ENCODE measurements around the gene POLR1E. TPM values are rescaled to one million over a fixed set of nuclear protein-coding genes. Genes with fewer than 3 reads are reported as not detected.

POLR1E gene
- total and polyA plus RNA-seq, 9 of the 15 experiments (the other 6 are each of a cell fraction or from before 2014, with no cell fraction given) = 18.9 to 102 (median 74.4) TPM

DNA sequence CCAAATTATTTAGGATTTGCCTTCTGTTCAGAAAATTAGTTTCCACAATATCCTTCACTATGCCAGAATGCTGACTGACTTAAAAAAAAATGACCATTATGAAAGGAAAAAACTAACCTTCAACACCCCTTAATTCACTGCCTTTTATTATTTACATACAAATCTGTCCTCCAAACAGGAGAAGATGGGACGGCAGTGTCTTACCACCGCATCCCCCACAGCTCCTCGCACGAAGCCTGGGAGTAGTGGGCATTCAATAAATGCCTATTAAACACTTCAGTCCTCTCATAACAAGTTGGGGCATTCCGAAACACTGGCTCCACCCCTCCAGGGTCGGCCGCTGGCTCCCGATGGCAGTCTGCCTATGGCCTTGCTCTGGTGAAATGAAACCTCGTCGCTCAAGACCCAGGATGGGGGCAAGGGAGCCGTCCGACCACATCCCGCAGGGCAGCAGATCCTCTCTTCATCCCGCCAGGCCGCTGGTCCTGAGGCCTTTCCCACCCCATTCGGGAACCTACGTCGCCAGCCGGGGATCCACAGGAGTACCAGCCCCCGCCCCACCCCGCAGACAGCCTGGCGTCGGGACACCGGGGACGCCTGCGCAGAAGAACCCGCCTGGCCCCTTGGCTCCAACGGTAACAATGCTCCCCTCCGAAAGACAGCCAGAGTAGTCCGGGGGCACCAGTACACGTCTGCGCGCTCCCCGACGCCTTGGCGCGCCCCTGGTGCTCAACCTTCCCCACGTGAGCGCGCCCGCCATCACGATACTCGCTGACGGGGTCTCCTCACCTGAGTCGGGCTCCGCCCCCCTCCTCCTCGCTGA lies 21.1 kb upstream of the POLR1E start (continued):
- TF ChIP-seq, protein P1, sequence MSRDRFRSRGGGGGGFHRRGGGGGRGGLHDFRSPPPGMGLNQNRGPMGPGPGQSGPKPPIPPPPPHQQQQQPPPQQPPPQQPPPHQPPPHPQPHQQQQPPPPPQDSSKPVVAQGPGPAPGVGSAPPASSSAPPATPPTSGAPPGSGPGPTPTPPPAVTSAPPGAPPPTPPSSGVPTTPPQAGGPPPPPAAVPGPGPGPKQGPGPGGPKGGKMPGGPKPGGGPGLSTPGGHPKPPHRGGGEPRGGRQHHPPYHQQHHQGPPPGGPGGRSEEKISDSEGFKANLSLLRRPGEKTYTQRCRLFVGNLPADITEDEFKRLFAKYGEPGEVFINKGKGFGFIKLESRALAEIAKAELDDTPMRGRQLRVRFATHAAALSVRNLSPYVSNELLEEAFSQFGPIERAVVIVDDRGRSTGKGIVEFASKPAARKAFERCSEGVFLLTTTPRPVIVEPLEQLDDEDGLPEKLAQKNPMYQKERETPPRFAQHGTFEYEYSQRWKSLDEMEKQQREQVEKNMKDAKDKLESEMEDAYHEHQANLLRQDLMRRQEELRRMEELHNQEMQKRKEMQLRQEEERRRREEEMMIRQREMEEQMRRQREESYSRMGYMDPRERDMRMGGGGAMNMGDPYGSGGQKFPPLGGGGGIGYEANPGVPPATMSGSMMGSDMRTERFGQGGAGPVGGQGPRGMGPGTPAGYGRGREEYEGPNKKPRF (IDR thresholded peaks at IDR 0.05; ENCODE audit: low read depth, low read length) = no peak
- no peak for TF ChIP-seq ZNF696 (CRISPR knock-in tag; conservative IDR thresholded peaks at IDR 0.05)
- TF ChIP-seq, protein P2, sequence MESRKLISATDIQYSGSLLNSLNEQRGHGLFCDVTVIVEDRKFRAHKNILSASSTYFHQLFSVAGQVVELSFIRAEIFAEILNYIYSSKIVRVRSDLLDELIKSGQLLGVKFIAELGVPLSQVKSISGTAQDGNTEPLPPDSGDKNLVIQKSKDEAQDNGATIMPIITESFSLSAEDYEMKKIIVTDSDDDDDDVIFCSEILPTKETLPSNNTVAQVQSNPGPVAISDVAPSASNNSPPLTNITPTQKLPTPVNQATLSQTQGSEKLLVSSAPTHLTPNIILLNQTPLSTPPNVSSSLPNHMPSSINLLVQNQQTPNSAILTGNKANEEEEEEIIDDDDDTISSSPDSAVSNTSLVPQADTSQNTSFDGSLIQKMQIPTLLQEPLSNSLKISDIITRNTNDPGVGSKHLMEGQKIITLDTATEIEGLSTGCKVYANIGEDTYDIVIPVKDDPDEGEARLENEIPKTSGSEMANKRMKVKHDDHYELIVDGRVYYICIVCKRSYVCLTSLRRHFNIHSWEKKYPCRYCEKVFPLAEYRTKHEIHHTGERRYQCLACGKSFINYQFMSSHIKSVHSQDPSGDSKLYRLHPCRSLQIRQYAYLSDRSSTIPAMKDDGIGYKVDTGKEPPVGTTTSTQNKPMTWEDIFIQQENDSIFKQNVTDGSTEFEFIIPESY (CRISPR knock-in tag; IDR thresholded peaks at IDR 0.05) = no peak
- TF ChIP-seq, protein P3, sequence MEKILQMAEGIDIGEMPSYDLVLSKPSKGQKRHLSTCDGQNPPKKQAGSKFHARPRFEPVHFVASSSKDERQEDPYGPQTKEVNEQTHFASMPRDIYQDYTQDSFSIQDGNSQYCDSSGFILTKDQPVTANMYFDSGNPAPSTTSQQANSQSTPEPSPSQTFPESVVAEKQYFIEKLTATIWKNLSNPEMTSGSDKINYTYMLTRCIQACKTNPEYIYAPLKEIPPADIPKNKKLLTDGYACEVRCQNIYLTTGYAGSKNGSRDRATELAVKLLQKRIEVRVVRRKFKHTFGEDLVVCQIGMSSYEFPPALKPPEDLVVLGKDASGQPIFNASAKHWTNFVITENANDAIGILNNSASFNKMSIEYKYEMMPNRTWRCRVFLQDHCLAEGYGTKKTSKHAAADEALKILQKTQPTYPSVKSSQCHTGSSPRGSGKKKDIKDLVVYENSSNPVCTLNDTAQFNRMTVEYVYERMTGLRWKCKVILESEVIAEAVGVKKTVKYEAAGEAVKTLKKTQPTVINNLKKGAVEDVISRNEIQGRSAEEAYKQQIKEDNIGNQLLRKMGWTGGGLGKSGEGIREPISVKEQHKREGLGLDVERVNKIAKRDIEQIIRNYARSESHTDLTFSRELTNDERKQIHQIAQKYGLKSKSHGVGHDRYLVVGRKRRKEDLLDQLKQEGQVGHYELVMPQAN (IDR thresholded peaks at IDR 0.05; ENCODE audit: borderline replicate concordance) = peak; percentile 88
- no peak for TF ChIP-seq HCFC1 (IDR thresholded peaks at IDR 0.05; ENCODE audit: low read depth, low read length)
- TF ChIP-seq MYC (IDR thresholded peaks at IDR 0.05; ENCODE audit: low read depth, low read length) = peak; percentile 69; the same call in 1 of the 2 replicates
- peak; percentile 39; the same call in 1 of the 2 replicates for TF ChIP-seq MYC (CRISPR knock-in tag; IDR thresholded peaks at IDR 0.05; ENCODE audit: borderline replicate concordance, low read depth)
- no peak for TF ChIP-seq HNRNPUL1 (IDR thresholded peaks at IDR 0.05; ENCODE audit: low read length)
- TF ChIP-seq, protein P4, sequence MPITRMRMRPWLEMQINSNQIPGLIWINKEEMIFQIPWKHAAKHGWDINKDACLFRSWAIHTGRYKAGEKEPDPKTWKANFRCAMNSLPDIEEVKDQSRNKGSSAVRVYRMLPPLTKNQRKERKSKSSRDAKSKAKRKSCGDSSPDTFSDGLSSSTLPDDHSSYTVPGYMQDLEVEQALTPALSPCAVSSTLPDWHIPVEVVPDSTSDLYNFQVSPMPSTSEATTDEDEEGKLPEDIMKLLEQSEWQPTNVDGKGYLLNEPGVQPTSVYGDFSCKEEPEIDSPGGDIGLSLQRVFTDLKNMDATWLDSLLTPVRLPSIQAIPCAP (CRISPR knock-in tag; IDR thresholded peaks at IDR 0.05; ENCODE audit: borderline replicate concordance) = no peak
- peak; percentile 59; the same call in 1 of the 2 replicates for TF ChIP-seq CTBP1 (IDR thresholded peaks at IDR 0.05; ENCODE audit: borderline replicate concordance)
- TF ChIP-seq, protein P5, sequence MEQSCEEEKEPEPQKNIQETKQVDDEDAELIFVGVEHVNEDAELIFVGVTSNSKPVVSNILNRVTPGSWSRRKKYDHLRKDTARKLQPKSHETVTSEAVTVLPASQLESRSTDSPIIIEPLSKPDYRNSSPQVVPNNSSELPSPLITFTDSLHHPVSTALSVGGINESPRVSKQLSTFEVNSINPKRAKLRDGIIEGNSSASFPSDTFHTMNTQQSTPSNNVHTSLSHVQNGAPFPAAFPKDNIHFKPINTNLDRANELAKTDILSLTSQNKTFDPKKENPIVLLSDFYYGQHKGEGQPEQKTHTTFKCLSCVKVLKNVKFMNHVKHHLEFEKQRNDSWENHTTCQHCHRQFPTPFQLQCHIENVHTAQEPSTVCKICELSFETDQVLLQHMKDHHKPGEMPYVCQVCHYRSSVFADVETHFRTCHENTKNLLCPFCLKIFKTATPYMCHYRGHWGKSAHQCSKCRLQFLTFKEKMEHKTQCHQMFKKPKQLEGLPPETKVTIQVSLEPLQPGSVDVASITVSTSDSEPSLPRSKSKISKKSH (CRISPR knock-in tag; IDR thresholded peaks at IDR 0.05) = no peak
- TF ChIP-seq, protein P6, sequence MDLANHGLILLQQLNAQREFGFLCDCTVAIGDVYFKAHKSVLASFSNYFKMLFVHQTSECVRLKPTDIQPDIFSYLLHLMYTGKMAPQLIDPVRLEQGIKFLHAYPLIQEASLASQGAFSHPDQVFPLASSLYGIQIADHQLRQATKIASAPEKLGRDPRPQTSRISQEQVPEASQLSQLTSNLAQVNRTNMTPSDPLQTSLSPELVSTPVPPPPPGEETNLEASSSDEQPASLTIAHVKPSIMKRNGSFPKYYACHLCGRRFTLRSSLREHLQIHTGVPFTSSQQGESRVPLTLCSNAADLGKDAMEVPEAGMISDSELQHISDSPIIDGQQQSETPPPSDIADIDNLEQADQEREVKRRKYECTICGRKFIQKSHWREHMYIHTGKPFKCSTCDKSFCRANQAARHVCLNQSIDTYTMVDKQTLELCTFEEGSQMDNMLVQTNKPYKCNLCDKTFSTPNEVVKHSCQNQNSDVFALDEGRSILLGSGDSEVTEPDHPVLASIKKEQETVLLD (IDR thresholded peaks at IDR 0.05) = peak; percentile 73
- TF ChIP-seq, protein P7, sequence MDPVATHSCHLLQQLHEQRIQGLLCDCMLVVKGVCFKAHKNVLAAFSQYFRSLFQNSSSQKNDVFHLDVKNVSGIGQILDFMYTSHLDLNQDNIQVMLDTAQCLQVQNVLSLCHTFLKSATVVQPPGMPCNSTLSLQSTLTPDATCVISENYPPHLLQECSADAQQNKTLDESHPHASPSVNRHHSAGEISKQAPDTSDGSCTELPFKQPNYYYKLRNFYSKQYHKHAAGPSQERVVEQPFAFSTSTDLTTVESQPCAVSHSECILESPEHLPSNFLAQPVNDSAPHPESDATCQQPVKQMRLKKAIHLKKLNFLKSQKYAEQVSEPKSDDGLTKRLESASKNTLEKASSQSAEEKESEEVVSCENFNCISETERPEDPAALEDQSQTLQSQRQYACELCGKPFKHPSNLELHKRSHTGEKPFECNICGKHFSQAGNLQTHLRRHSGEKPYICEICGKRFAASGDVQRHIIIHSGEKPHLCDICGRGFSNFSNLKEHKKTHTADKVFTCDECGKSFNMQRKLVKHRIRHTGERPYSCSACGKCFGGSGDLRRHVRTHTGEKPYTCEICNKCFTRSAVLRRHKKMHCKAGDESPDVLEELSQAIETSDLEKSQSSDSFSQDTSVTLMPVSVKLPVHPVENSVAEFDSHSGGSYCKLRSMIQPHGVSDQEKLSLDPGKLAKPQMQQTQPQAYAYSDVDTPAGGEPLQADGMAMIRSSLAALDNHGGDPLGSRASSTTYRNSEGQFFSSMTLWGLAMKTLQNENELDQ (CRISPR knock-in tag; IDR thresholded peaks at IDR 0.05; ENCODE audit: borderline replicate concordance) = no peak

All from K562 (cell line).